Measurements from ENCODE around the gene FRY.

The FRY gene

GRCh38 chr13:32305646-32306045, 274.1 kb downstream of the FRY start:
- Histone ChIP-seq H3K36me3 (ENCODE audit: control insufficient read depth, insufficient read depth, low read length) (no peaks in the 10 kb centered on the region), H3K9ac (ENCODE audit: low read depth, low read length) (no peak overlapping the region), H3K4me1 (ENCODE audit: control insufficient read depth, insufficient read depth, low read length) (no peaks in the 10 kb centered on the region), H3K4me3 (ENCODE audit: low read depth, low read length) (no peak overlapping the region), H3K27me3 (ENCODE audit: control insufficient read depth, insufficient read depth, low read length) (no peaks in the 10 kb centered on the region), H3K9me3 (ENCODE audit: control insufficient read depth, insufficient read depth, low read length) (no peaks in the 10 kb centered on the region)

GRCh38 chr13:32309312-32310133, 277.9 kb downstream of the FRY start:
- no peaks in the 10 kb centered on the region for H3K27me3 ChIP-seq (ENCODE audit: control insufficient read depth, insufficient read depth, low read length)

GRCh38 chr13:32310134-32310706, 278.6 kb downstream of the FRY start:
- no peak overlapping the region for H3K4me3 ChIP-seq (ENCODE audit: low read depth, low read length)
- H3K27me3 ChIP-seq (ENCODE audit: control insufficient read depth, insufficient read depth, low read length): no peaks in the 10 kb centered on the region
- no peaks in the 10 kb centered on the region for H3K9me3 ChIP-seq (ENCODE audit: control insufficient read depth, insufficient read depth, low read length)
- no peaks in the 10 kb centered on the region for H3K36me3 ChIP-seq (ENCODE audit: control insufficient read depth, insufficient read depth, low read length)
- no peak overlapping the region for H3K9ac ChIP-seq (ENCODE audit: low read depth, low read length)
- no peaks in the 10 kb centered on the region for H3K4me1 ChIP-seq (ENCODE audit: control insufficient read depth, insufficient read depth, low read length)

More at GRCh38 chr13:32309312-32310133, 277.9 kb downstream of the FRY start:
- Histone ChIP-seq H3K36me3 (ENCODE audit: control insufficient read depth, insufficient read depth, low read length) (no peaks in the 10 kb centered on the region), H3K9ac (ENCODE audit: low read depth, low read length) (no peak overlapping the region), H3K4me3 (ENCODE audit: low read depth, low read length) (no peak overlapping the region), H3K9me3 (ENCODE audit: control insufficient read depth, insufficient read depth, low read length) (no peaks in the 10 kb centered on the region), H3K4me1 (ENCODE audit: control insufficient read depth, insufficient read depth, low read length) (no peaks in the 10 kb centered on the region)

GRCh38 chr13:32311188-32311897, 279.8 kb downstream of the FRY start:
- H3K4me1 ChIP-seq (ENCODE audit: control insufficient read depth, insufficient read depth, low read length): no peaks in the 10 kb centered on the region
- no peaks in the 10 kb centered on the region for H3K36me3 ChIP-seq (ENCODE audit: control insufficient read depth, insufficient read depth, low read length)
- no peak overlapping the region for H3K9ac ChIP-seq (ENCODE audit: low read depth, low read length)
- H3K9me3 ChIP-seq (ENCODE audit: control insufficient read depth, insufficient read depth, low read length): no peaks in the 10 kb centered on the region
- H3K4me3 ChIP-seq (ENCODE audit: low read depth, low read length): no peak overlapping the region
- H3K27me3 ChIP-seq (ENCODE audit: control insufficient read depth, insufficient read depth, low read length): no peaks in the 10 kb centered on the region

GRCh38 chr13:32314271-32315237, 283.0 kb downstream of the FRY start:
- H3K9me3 ChIP-seq (ENCODE audit: control insufficient read depth, insufficient read depth, low read length): no peaks in the 10 kb centered on the region
- H3K4me3 ChIP-seq (ENCODE audit: low read depth, low read length): peak overlapping the region; percentile 91
- H3K9ac ChIP-seq (ENCODE audit: low read depth, low read length): peak overlapping the region; percentile 92
- H3K4me1 ChIP-seq (ENCODE audit: control insufficient read depth, insufficient read depth, low read length): no peaks in the 10 kb centered on the region
- no peaks in the 10 kb centered on the region for H3K27me3 ChIP-seq (ENCODE audit: control insufficient read depth, insufficient read depth, low read length)
- no peaks in the 10 kb centered on the region for H3K36me3 ChIP-seq (ENCODE audit: control insufficient read depth, insufficient read depth, low read length)

- peak within 1 kb of the TSS; percentile 92 for H3K9ac ChIP-seq (ENCODE audit: low read depth, low read length)
- no peaks in the 10 kb centered on the region for H3K36me3 ChIP-seq (ENCODE audit: control insufficient read depth, insufficient read depth, low read length)
- no peaks in the 10 kb centered on the region for H3K27me3 ChIP-seq (ENCODE audit: control insufficient read depth, insufficient read depth, low read length)
- no peaks in the 10 kb centered on the region for H3K9me3 ChIP-seq (ENCODE audit: control insufficient read depth, insufficient read depth, low read length)
- H3K4me1 ChIP-seq (ENCODE audit: control insufficient read depth, insufficient read depth, low read length): no peaks in the 10 kb centered on the region
- peak within 1 kb of the TSS; percentile 91 for H3K4me3 ChIP-seq (ENCODE audit: low read depth, low read length)
These were observed 283.9 kb downstream of the FRY start, which contains the start of the genes BRCA2 and ZAR1L for GRCh38 chr13:32315238-32316027. Gene BRCA2 (plus strand): TSS chr13:32315508. CDS start chr13:32316461, 953 bp downstream. Gene ZAR1L (minus strand): TSS chr13:32315363. CDS start chr13:32311925, 3,438 bp downstream.

- Histone ChIP-seq H3K4me1 (ENCODE audit: control insufficient read depth, insufficient read depth, low read length) (no peaks in the 10 kb centered on the region), H3K9me3 (ENCODE audit: control insufficient read depth, insufficient read depth, low read length) (no peaks in the 10 kb centered on the region)
These were observed 284.4 kb downstream of the FRY start for GRCh38 chr13:32316028-32316339.

GRCh38 chr13:32316501-32316900, 284.9 kb downstream of the FRY start:
- Histone ChIP-seq H3K4me3 (ENCODE audit: low read depth, low read length) (peak overlapping the region; percentile 91), H3K9me3 (ENCODE audit: control insufficient read depth, insufficient read depth, low read length) (no peaks in the 10 kb centered on the region), H3K36me3 (ENCODE audit: control insufficient read depth, insufficient read depth, low read length) (no peaks in the 10 kb centered on the region)

More at GRCh38 chr13:32316028-32316339, 284.4 kb downstream of the FRY start:
- H3K9ac ChIP-seq (ENCODE audit: low read depth, low read length): peak overlapping the region; percentile 92
- peak overlapping the region; percentile 91 for H3K4me3 ChIP-seq (ENCODE audit: low read depth, low read length)
- no peaks in the 10 kb centered on the region for H3K27me3 ChIP-seq (ENCODE audit: control insufficient read depth, insufficient read depth, low read length)
- no peaks in the 10 kb centered on the region for H3K36me3 ChIP-seq (ENCODE audit: control insufficient read depth, insufficient read depth, low read length)

GRCh38 chr13:32317716-32318465, 286.3 kb downstream of the FRY start:
- Histone ChIP-seq H3K9ac (ENCODE audit: low read depth, low read length) (no peak overlapping the region), H3K27me3 (ENCODE audit: control insufficient read depth, insufficient read depth, low read length) (no peaks in the 10 kb centered on the region), H3K36me3 (ENCODE audit: control insufficient read depth, insufficient read depth, low read length) (no peaks in the 10 kb centered on the region), H3K4me1 (ENCODE audit: control insufficient read depth, insufficient read depth, low read length) (no peaks in the 10 kb centered on the region), H3K4me3 (ENCODE audit: low read depth, low read length) (no peak overlapping the region), H3K9me3 (ENCODE audit: control insufficient read depth, insufficient read depth, low read length) (no peaks in the 10 kb centered on the region)

More at GRCh38 chr13:32316501-32316900, 284.9 kb downstream of the FRY start:
- no peak overlapping the region for H3K9ac ChIP-seq (ENCODE audit: low read depth, low read length)
- no peaks in the 10 kb centered on the region for H3K27me3 ChIP-seq (ENCODE audit: control insufficient read depth, insufficient read depth, low read length)
- H3K4me1 ChIP-seq (ENCODE audit: control insufficient read depth, insufficient read depth, low read length): no peaks in the 10 kb centered on the region

GRCh38 chr13:32320528-32320927, 289.0 kb downstream of the FRY start:
- H3K36me3 ChIP-seq (ENCODE audit: control insufficient read depth, insufficient read depth, low read length): no peaks in the 10 kb centered on the region
- no peaks in the 10 kb centered on the region for H3K9me3 ChIP-seq (ENCODE audit: control insufficient read depth, insufficient read depth, low read length)
- H3K4me1 ChIP-seq (ENCODE audit: control insufficient read depth, insufficient read depth, low read length): no peaks in the 10 kb centered on the region
- H3K9ac ChIP-seq (ENCODE audit: low read depth, low read length): no peak overlapping the region
- no peak overlapping the region for H3K4me3 ChIP-seq (ENCODE audit: low read depth, low read length)
- H3K27me3 ChIP-seq (ENCODE audit: control insufficient read depth, insufficient read depth, low read length): no peaks in the 10 kb centered on the region
